HepG2 (cell line): ENCODE data around the gene MTUS2. TPM values are rescaled to one million over a fixed set of nuclear protein-coding genes. Genes with fewer than 3 reads are reported as not detected.

Source experiments
- ATAC-seq: fragments of 200-7000 bp; cut with Tn5 transposase; 3 replicates; pipeline ENCODE4 v1.9.1; 2020; ENCODE audit warnings: mild to moderate bottlenecking, moderate library complexity
- BruUV-seq: library from RNA; stranded (reverse); fragments of 400-500 nt; replicated peaks from 2 replicates; lab custom pipeline; 2021; lab: Mats Ljungman, UMichigan
- CTCF ChIA-PET: fragments of 300-600 bp; formaldehyde crosslinking; extraction: SDS; loops from one replicate; lab custom pipeline; 2021; ENCODE audit warnings: low total read pairs, inconsistent platforms, low intra/inter-chr PET ratio; lab: Yijun Ruan, JAX
- POLR2A ChIA-PET: fragments of 350-600 bp; sonication (Branson Sonifier 250); formaldehyde crosslinking; loops from one replicate; lab custom pipeline; 2020; ENCODE audit warnings: antibody characterized with exemption, inconsistent platforms; lab: Yijun Ruan, JAX
- DNase-seq: peaks from one replicate; pipeline ENCODE4 v3.0.0-alpha.2; 2015; ENCODE audit warnings: low spot score
- FAIRE-seq: peaks from 3 replicates; lab custom pipeline; 2011; peaks lifted over from hg19 to GRCh38; lab: Jason Lieb, UNC
- H2AFZ ChIP-seq: one replicate; pipeline ENCODE4 v1.6.1; 2011; ENCODE audit warnings: low read length, inconsistent platforms
- H3K27ac ChIP-seq: fragments of 300-600 bp; 3 replicates; pipeline ENCODE4 v1.8.0; 2011; ENCODE audit warnings: mixed run types, mild to moderate bottlenecking, mixed read lengths, low read length, inconsistent platforms; ENCODE audit not compliant: insufficient read depth; ENCODE audit errors: extremely low read length
- H3K27me3 ChIP-seq, 2 experiments: fragments of 200-600 bp in 1 of 2; 2 replicates in 1 of 2; 3 replicates in 1 of 2; pipeline versions ENCODE4 v1.6.0 to v1.8.0; 2011; ENCODE audit warnings: low read length in 2 of 2, mild to moderate bottlenecking in 2 of 2, moderate library complexity in 2 of 2, inconsistent platforms in 1 of 2; ENCODE audit not compliant: insufficient read depth in 2 of 2, control insufficient read depth in 1 of 2
- H3K36me3 ChIP-seq, 2 experiments: fragments of 200-600 bp in 1 of 2; replicated peaks in 1 of 2; 2 replicates in 1 of 2; 3 replicates in 1 of 2; pipeline versions ENCODE4 v1.5.1 to v1.8.0; 2011; ENCODE audit warnings: low read length in 2 of 2, inconsistent platforms in 1 of 2; ENCODE audit not compliant: insufficient read depth in 2 of 2, control insufficient read depth in 1 of 2
- H3K4me1 ChIP-seq: 2 replicates; pipeline ENCODE4 v1.5.1; 2012; ENCODE audit warnings: low read length, inconsistent platforms; ENCODE audit not compliant: insufficient read depth
- H3K4me2 ChIP-seq: 2 replicates; pipeline ENCODE4 v1.6.0; 2011; ENCODE audit warnings: low read depth, low read length, inconsistent platforms
- H3K4me3 ChIP-seq, 3 experiments: fragments of 200-600 bp in 1 of 3; sonication (generic), shearing (Covaris generic) in 1 of 3; replicated peaks in 1 of 3; 2 replicates each; pipeline ENCODE4 v1.5.1; 2011 to 2016; ENCODE audit warnings: low read length in 3 of 3, inconsistent platforms in 2 of 3, low read depth in 2 of 3, mild to moderate bottlenecking in 2 of 3, control low read depth in 1 of 3, mixed read lengths in 1 of 3; ENCODE audit not compliant: insufficient read depth in 1 of 3
- H3K79me2 ChIP-seq: one replicate; pipeline ENCODE4 v1.6.1; 2011; ENCODE audit warnings: low read length, inconsistent platforms; ENCODE audit not compliant: insufficient read depth
- H3K9ac ChIP-seq: 2 replicates; pipeline ENCODE4 v1.6.0; 2011; ENCODE audit warnings: mild to moderate bottlenecking, low read depth, low read length, inconsistent platforms; ENCODE audit not compliant: insufficient read depth
- H3K9me3 ChIP-seq: 2 replicates; pipeline ENCODE4 v1.5.1; 2012; ENCODE audit warnings: mild to moderate bottlenecking, low read length
- H4K20me1 ChIP-seq: 2 replicates; pipeline ENCODE4 v1.6.0; 2011; ENCODE audit warnings: inconsistent platforms, mild to moderate bottlenecking, low read length, moderate library complexity; ENCODE audit not compliant: insufficient read depth
- ATF2 ChIP-seq: sonication (generic); formaldehyde crosslinking; IDR thresholded peaks from 2 replicates; pipeline ENCODE4 v1.4.0; 2020; ENCODE audit warnings: missing genetic modification reagents
- TRAFD1 ChIP-seq: sonication (generic); formaldehyde crosslinking; IDR thresholded peaks from 2 replicates; pipeline ENCODE4 v1.5.1; 2020; ENCODE audit warnings: missing genetic modification reagents, mild to moderate bottlenecking, borderline replicate concordance
- WGBS: methylation state at CpG from one replicate; pipeline ENCODE4 v1.1.6; 2017; ENCODE audit warnings: low lambda C conversion rate; 5-methylcytosine and 5-hydroxymethylcytosine counted together
- in situ Hi-C: cut with HindIII; loops from 2 replicates; pipeline ENCODE4 v1.10.0; 2017; ENCODE audit warnings: low pct_unique_long_range_greater_than_20kb; ENCODE audit not compliant: extremely low pct_ligation_motif_present
- intact Hi-C: fragments of 100-400 bp; cut with micrococcal nuclease; formaldehyde crosslinking; loops from one replicate; pipeline ENCODE4 v1.10.0; 2022; ENCODE audit not compliant: unreplicated experiment
- polyA plus RNA-seq, 8 experiments: library from polyadenylated mRNA; depleted of rRNA in 3 of 8; stranded (reverse) in 7 of 8; unstranded in 1 of 8; fragments of >200 nt; fragmentation: Illumina TruSeq in 4 of 8; extraction: Trizol in 4 of 8; gene quantifications; 2 replicates each; pipeline versions ENCODE4 v1.2.1 to v1.2.3, GENCODE V29; 2011 to 2016; ENCODE audit warnings: low read depth in 4 of 8, missing spikeins in 1 of 8, mixed read lengths in 1 of 8; ENCODE audit not compliant: insufficient read depth in 1 of 8
- total RNA-seq, 5 experiments: library from RNA; depleted of rRNA; stranded (reverse); fragments of >200 nt; fragmentation: Illumina TruSeq; extraction: Trizol; gene quantifications; 2 replicates each; pipeline ENCODE4 v1.2.3, GENCODE V29; 2016; ENCODE audit warnings: low read depth in 1 of 5

Gene MTUS2
- total and polyA plus RNA-seq, 2 of the 13 experiments (the other 11 are each of a cell fraction or from before 2014, with no cell fraction given): not detected

- TSS peak; percentile 26 for BruUV-seq
- in situ Hi-C loops: loop anchor here (5.0 to 10.0 kb wide), 2 partner anchors 197 to 605 kb away; no protein-coding TSS in a partner anchor
- FAIRE-seq: no peak
Measured at GRCh38 chr13:29509999-29510589, 690.0 kb downstream of the MTUS2 start.

More at GRCh38 chr13:29509999-29510589, 690.0 kb downstream of the MTUS2 start:
- no peak overlapping the region for H3K4me2 ChIP-seq
- 96% methylated on average over 14 of the region's 14 CpGs for WGBS
- H3K27ac ChIP-seq: no peak overlapping the region
- CTCF ChIA-PET: interaction anchor here (2.7 kb wide), 1 partner anchor 198 kb away, joined by 26 read pairs; no protein-coding TSS in a partner anchor
- intact Hi-C loops: loop anchor here (10.0 kb wide), 1 partner anchor 85 kb away; the partner anchor contains the start of gene SLC7A1
- H3K9ac ChIP-seq: no peak overlapping the region
- no peak for ATAC-seq
- POLR2A ChIA-PET: no interaction called here
- H3K27me3 ChIP-seq: no peaks in the 10 kb centered on the region
- H3K79me2 ChIP-seq: no peaks in the 10 kb centered on the region
- H2AFZ ChIP-seq: no peak overlapping the region
- peaks cover 11% of the 10 kb centered on the region for H3K4me1 ChIP-seq
- H4K20me1 ChIP-seq: peaks cover 7% of the 10 kb centered on the region; the same call in 1 of the 2 replicates
- no peak overlapping the region for H3K4me3 ChIP-seq
- DNase-seq: no peak
- TF ChIP-seq ATF2: no peak
- no peak for TF ChIP-seq TRAFD1
- H3K9me3 ChIP-seq: no peaks in the 10 kb centered on the region
- peaks cover 16 to 26% of the 10 kb centered on the region in 2 experiments; a peak in 4 of 5 replicates for H3K36me3 ChIP-seq
